ENCODE measurements around the gene RIT1. TPM values are rescaled to one million over a fixed set of nuclear protein-coding genes. Genes with fewer than 3 reads are reported as not detected.

RIT1 gene
- total RNA-seq, 1 experiment from 2014 or later: 47.1 TPM

GRCh38 chr1:155861896-155862295 is 49.3 kb downstream of the RIT1 start:
- Histone ChIP-seq H3K27me3 (ENCODE audit: control insufficient read depth, insufficient read depth, low read length) (no peaks in the 10 kb centered on the region), H3K4me3 (ENCODE audit: insufficient read depth, low read depth, low read length) (no peak overlapping the region), H3K36me3 (replicated peaks; ENCODE audit: control insufficient read depth, insufficient read depth, low read length) (no peaks in the 10 kb centered on the region)
- no peak for DNase-seq

DNA sequence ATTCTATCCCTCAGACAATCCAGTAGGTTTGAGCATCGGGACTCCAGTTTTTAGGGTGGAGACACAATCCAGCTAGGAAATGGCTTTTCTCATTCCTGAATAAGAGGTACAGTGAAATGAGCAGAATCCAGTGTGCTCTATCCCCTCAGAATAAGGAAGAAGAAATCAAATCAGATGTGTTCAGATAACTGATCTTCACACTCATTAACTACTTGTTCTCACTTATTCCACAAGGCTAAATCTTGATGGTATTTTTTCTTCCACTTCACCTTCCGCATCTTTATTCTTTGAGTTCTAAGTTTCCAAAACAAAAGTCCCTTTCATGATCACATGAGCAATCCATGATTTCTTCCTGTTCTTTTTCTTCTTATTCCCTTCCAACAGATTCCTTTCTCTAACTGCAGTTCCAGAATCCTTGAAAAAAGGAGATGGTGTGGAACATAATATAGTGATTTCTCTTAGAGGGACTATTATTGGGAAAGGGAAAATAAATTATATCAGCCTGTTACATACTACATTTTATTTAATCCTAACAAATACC is 50.1 kb downstream of the RIT1 start:
- no peaks in the 10 kb centered on the region for H3K27me3 ChIP-seq (ENCODE audit: control insufficient read depth, insufficient read depth, low read length)
- H3K4me3 ChIP-seq (ENCODE audit: insufficient read depth, low read depth, low read length): no peak overlapping the region; the same call in 1 of the 2 replicates
- no peak for DNase-seq
- H3K36me3 ChIP-seq (replicated peaks; ENCODE audit: control insufficient read depth, insufficient read depth, low read length): no peaks in the 10 kb centered on the region

DNA sequence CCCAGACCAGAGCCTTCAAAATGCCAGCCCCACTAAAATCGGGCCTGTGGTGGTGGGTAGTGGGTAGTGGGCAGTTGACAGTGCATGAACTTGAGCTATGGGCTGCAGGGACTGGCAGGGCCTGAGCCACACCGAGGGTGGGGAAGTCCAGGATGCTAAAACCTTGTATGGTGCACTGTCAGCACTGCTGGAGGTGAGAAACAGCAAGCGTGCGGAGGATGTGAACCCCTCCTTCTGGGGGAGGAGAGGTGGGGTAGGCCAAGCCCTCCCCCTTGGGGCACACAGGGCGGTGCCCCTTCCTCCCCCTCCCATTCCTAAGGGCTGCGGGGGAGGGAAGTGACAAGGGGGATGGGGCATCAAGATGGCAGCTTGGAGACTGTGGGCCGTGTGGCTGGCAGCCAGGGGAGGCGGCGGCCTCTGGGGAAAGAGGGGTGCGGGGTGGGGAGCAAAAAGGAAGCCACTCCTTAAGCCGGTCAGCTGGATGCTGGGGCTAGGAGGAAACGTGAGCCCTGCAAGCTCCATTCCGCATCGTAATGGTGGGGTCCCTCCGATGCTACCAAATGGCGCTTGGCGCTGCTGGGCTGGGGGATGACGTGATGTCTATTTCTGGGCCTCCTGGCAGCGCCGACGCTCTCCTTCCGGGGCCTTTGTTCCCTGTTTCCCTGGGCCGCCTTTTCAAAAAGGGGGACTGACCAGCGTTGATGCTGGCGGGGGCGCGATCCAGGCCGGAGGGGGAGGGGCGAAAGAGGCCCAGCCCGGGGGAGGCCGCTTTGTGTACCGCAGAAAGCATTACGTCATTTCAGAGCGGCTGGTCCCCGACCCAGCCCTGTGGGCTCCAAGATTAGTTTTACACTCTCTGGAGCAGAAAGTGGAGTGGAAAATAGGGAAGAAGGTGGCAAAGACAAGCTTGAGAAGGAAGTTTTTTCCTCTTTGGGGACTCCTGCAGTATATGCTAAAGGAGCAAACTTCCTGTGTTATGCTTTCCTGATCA is 51.0 kb downstream of the RIT1 start:
- H3K27me3 ChIP-seq (ENCODE audit: control insufficient read depth, insufficient read depth, low read length): no peaks in the 10 kb centered on the region
- H3K4me3 ChIP-seq (ENCODE audit: insufficient read depth, low read depth, low read length): peak overlapping the region; percentile 60
- peak; percentile 91 for DNase-seq
- no peaks in the 10 kb centered on the region for H3K36me3 ChIP-seq (replicated peaks; ENCODE audit: control insufficient read depth, insufficient read depth, low read length)

GRCh38 chr1:155859234-155859829 is 51.8 kb downstream of the RIT1 start, which contains the start of gene SYT11:
Gene SYT11, plus strand, starts transcription at chr1:155859567. Its CDS starts 195 bp downstream, at chr1:155859762.
- DNase-seq: peak; percentile 95
- Histone ChIP-seq H3K36me3 (replicated peaks; ENCODE audit: control insufficient read depth, insufficient read depth, low read length) (peaks cover 3% of the 10 kb centered on the region; the same call in 1 of the 2 replicates), H3K27me3 (ENCODE audit: control insufficient read depth, insufficient read depth, low read length) (no peaks in the 10 kb centered on the region), H3K4me3 (ENCODE audit: insufficient read depth, low read depth, low read length) (peak within 1 kb of the TSS; percentile 60)

DNA sequence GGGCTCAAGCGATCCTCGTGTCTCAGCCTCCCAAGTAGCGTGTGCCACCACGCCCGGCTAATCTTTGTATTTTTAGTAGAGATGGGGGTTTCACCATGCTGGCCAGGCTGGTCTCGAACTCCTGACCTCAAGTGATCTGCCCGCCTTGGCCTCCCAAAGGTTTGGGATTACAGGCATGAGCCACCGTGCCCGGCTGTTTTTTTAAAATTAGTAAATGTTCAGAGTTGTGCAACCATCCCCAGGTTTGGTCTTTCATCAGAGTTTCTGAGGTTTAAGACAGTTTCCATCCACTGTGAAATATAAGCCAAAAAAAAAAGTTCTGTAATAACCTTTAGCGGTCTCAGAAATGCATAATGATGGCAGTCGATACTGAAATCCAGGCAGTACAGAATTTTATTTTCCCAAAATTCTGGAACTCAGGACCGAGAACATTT is 52.3 kb downstream of the RIT1 start:
- peak overlapping the region; percentile 35 for H3K4me3 ChIP-seq (ENCODE audit: insufficient read depth, low read depth, low read length)
- peaks cover 4% of the 10 kb centered on the region; the same call in 1 of the 2 replicates for H3K36me3 ChIP-seq (replicated peaks; ENCODE audit: control insufficient read depth, insufficient read depth, low read length)
- no peak for DNase-seq
- no peaks in the 10 kb centered on the region for H3K27me3 ChIP-seq (ENCODE audit: control insufficient read depth, insufficient read depth, low read length)

GRCh38 chr1:155856975-155857930 is 53.9 kb downstream of the RIT1 start, which contains the start of gene GON4L:
Gene GON4L, minus strand, starts transcription at chr1:155857214. Its CDS starts 3,434 bp downstream, at chr1:155853780.
- Histone ChIP-seq H3K36me3 (replicated peaks; ENCODE audit: control insufficient read depth, insufficient read depth, low read length) (peaks cover 13% of the 10 kb centered on the region), H3K4me3 (ENCODE audit: insufficient read depth, low read depth, low read length) (peak within 1 kb of the TSS; percentile 92), H3K27me3 (ENCODE audit: control insufficient read depth, insufficient read depth, low read length) (no peaks in the 10 kb centered on the region)
- peak; percentile 93 for DNase-seq

GRCh38 chr1:155856257-155856974 is 54.7 kb downstream of the RIT1 start:
- peak overlapping the region; percentile 92 for H3K4me3 ChIP-seq (ENCODE audit: insufficient read depth, low read depth, low read length)
- peaks cover 15% of the 10 kb centered on the region for H3K36me3 ChIP-seq (replicated peaks; ENCODE audit: control insufficient read depth, insufficient read depth, low read length)
- H3K27me3 ChIP-seq (ENCODE audit: control insufficient read depth, insufficient read depth, low read length): no peaks in the 10 kb centered on the region
- no peak for DNase-seq

GRCh38 chr1:155850345-155850744 is 60.8 kb downstream of the RIT1 start:
- Histone ChIP-seq H3K4me3 (ENCODE audit: insufficient read depth, low read depth, low read length) (no peak overlapping the region), H3K36me3 (replicated peaks; ENCODE audit: control insufficient read depth, insufficient read depth, low read length) (peaks cover 17% of the 10 kb centered on the region), H3K27me3 (ENCODE audit: control insufficient read depth, insufficient read depth, low read length) (no peaks in the 10 kb centered on the region)
- no peak for DNase-seq

- Histone ChIP-seq H3K27me3 (ENCODE audit: control insufficient read depth, insufficient read depth, low read length) (no peaks in the 10 kb centered on the region), H3K36me3 (replicated peaks; ENCODE audit: control insufficient read depth, insufficient read depth, low read length) (peaks cover 8% of the 10 kb centered on the region), H3K4me3 (ENCODE audit: insufficient read depth, low read depth, low read length) (no peak overlapping the region)
- DNase-seq: no peak
Observed at GRCh38 chr1:155847823-155848529, 63.2 kb downstream of the RIT1 start.

Other genes with a start within 250 kb of the RIT1 start
- 46.8 and 69.7 TPM in 2 replicates for gene YY1AP1, start 222.6 kb downstream of the RIT1 start, total RNA-seq (2014; rRNA removed; shearing (Covaris generic))
- 104 and 138 TPM in 2 replicates for gene DAP3, start 222.3 kb downstream of the RIT1 start, total RNA-seq (2014; rRNA removed; shearing (Covaris generic))
- gene GON4L, start 54.1 kb downstream of the RIT1 start, total RNA-seq (2014; rRNA removed; shearing (Covaris generic)): 30.7 and 42.5 TPM in 2 replicates
- 9.6 and 11.0 TPM in 2 replicates for gene SYT11, start 51.8 kb downstream of the RIT1 start, total RNA-seq (2014; rRNA removed; shearing (Covaris generic))
- 58.4 and 78.1 TPM in 2 replicates for gene KHDC4, start 23.1 kb upstream of the RIT1 start, total RNA-seq (2014; rRNA removed; shearing (Covaris generic))
- gene RXFP4, start 30.3 kb upstream of the RIT1 start, total RNA-seq (2014; rRNA removed; shearing (Covaris generic)): not detected in 2 replicates
- gene ARHGEF2, start 67.2 kb upstream of the RIT1 start, total RNA-seq (2014; rRNA removed; shearing (Covaris generic)): 97.1 and 104 TPM in 2 replicates
- gene SSR2, start 109.6 kb upstream of the RIT1 start, total RNA-seq (2014; rRNA removed; shearing (Covaris generic)): 427 and 445 TPM in 2 replicates
- 64.6 and 66.3 TPM in 2 replicates for gene UBQLN4, start 142.4 kb upstream of the RIT1 start, total RNA-seq (2014; rRNA removed; shearing (Covaris generic))
- gene LAMTOR2, start 143.4 kb upstream of the RIT1 start, total RNA-seq (2014; rRNA removed; shearing (Covaris generic)): 58.0 and 74.1 TPM in 2 replicates
- 18.3 and 27.6 TPM in 2 replicates for gene RAB25, start 149.8 kb upstream of the RIT1 start, total RNA-seq (2014; rRNA removed; shearing (Covaris generic))
- gene MEX3A, start 171.1 kb upstream of the RIT1 start, total RNA-seq (2014; rRNA removed; shearing (Covaris generic)): 52.7 and 65.2 TPM in 2 replicates
- gene LMNA, start 203.4 kb upstream of the RIT1 start, total RNA-seq (2014; rRNA removed; shearing (Covaris generic)): 101 and 119 TPM in 2 replicates
- 10.3 and 15.8 TPM in 2 replicates for gene SEMA4A, start 242.2 kb upstream of the RIT1 start, total RNA-seq (2014; rRNA removed; shearing (Covaris generic))

All from H7 (cell line).